GM18499 (cell line): Measurements from ENCODE around the gene AP4B1.
"Not testable (repeated sequence)": the region's sequence is repeated elsewhere in the genome, so short reads cannot be mapped to it uniquely, and the experiment has no call there.

Source experiments
- ATAC-seq: cut with Tn5 transposase; IDR thresholded peaks from one replicate; pipeline ENCODE4 v1.9.1; 2021; ENCODE audit warnings: moderate number of reproducible peaks; ENCODE audit not compliant: insufficient read depth, unreplicated experiment

The AP4B1 gene

GRCh38 chr1:113860891-113861290, 43.7 kb downstream of the AP4B1 start:
- no peak for ATAC-seq

- peak; percentile 86 for ATAC-seq
Measured at GRCh38 chr1:113859478-113860175, 45.0 kb downstream of the AP4B1 start.

GRCh38 chr1:113858982-113859381, 45.6 kb downstream of the AP4B1 start:
- no peak for ATAC-seq

GRCh38 chr1:113858418-113858817, 46.2 kb downstream of the AP4B1 start:
- ATAC-seq, result no peak

- no peak for ATAC-seq
Measured at GRCh38 chr1:113857776-113858175, 46.8 kb downstream of the AP4B1 start.

GRCh38 chr1:113856401-113856790, 48.2 kb downstream of the AP4B1 start:
- ATAC-seq, result no peak

GRCh38 chr1:113855630-113856400, 48.8 kb downstream of the AP4B1 start:
- no peak for ATAC-seq

GRCh38 chr1:113854234-113854633, 50.4 kb downstream of the AP4B1 start:
- ATAC-seq, result no peak

GRCh38 chr1:113852694-113853093, 51.9 kb downstream of the AP4B1 start:
- not testable (repeated sequence) for ATAC-seq

- ATAC-seq, result no peak
Measured at GRCh38 chr1:113850127-113850796, 54.3 kb downstream of the AP4B1 start.

- ATAC-seq, result no peak
Measured at GRCh38 chr1:113849072-113849471, 55.5 kb downstream of the AP4B1 start.

- no peak for ATAC-seq
Measured at GRCh38 chr1:113846391-113847035, 58.1 kb downstream of the AP4B1 start.
